ENCODE data around the gene PIR. TPM values are rescaled to one million over a fixed set of nuclear protein-coding genes. Genes with fewer than 3 reads are reported as not detected.
A peak's percentile ranks its signal among the peaks of the same experiment; 100 is the strongest.

Gene PIR
- total RNA-seq, 1 experiment from 2014 or later: 8.2 TPM

- H3K4me1 Mint-ChIP-seq (ENCODE audit: insufficient read depth, unreplicated experiment): peaks cover 7% of the 10 kb centered on the region
- no peaks in the 10 kb centered on the region for H3K36me3 Mint-ChIP-seq (ENCODE audit: insufficient read depth, unreplicated experiment)
- H3K27me3 Mint-ChIP-seq (ENCODE audit: insufficient read depth, unreplicated experiment): peaks cover 11% of the 10 kb centered on the region
- H3K27ac Mint-ChIP-seq (ENCODE audit: low read depth, unreplicated experiment): no peak overlapping the region
- intact Hi-C loops (cut with micrococcal nuclease): no loop called here
- no peak for TF ChIP-seq CTCF (IDR thresholded peaks at IDR 0.05; ENCODE audit: unreplicated experiment)
- CTCF ChIA-PET: interaction anchor here (0.8 to 7.4 kb wide), 11 partner anchors 10 to 166 kb away, joined by 3 to 353 read pairs (median 6); partner anchors contain the start of genes PIR and VEGFD
- no TSS peak for BruUV-seq (replicated peaks)
- peak; percentile 16 for DNase-seq (ENCODE audit: unreplicated experiment)
- no peak overlapping the region for H3K4me3 Mint-ChIP-seq (ENCODE audit: unreplicated experiment)
- POLR2A ChIA-PET: interaction anchor here (0.6 to 0.8 kb wide), 3 partner anchors 94 to 136 kb away, joined by 3 to 4 read pairs (median 3); no protein-coding TSS in a partner anchor
- no peaks in the 10 kb centered on the region for H3K9me3 Mint-ChIP-seq (ENCODE audit: unreplicated experiment)
Observed at GRCh38 chrX:15465896-15466651, 27.1 kb downstream of the PIR start.

GRCh38 chrX:15465347-15465746 lies 27.8 kb downstream of the PIR start:
- H3K9me3 Mint-ChIP-seq (ENCODE audit: unreplicated experiment): no peaks in the 10 kb centered on the region
- no peak overlapping the region for H3K4me3 Mint-ChIP-seq (ENCODE audit: unreplicated experiment)
- peaks cover 6% of the 10 kb centered on the region for H3K4me1 Mint-ChIP-seq (ENCODE audit: insufficient read depth, unreplicated experiment)
- peaks cover 11% of the 10 kb centered on the region for H3K27me3 Mint-ChIP-seq (ENCODE audit: insufficient read depth, unreplicated experiment)
- intact Hi-C loops (cut with micrococcal nuclease): no loop called here
- DNase-seq (ENCODE audit: unreplicated experiment): peak; percentile 50
- ChIA-PET CTCF (interaction anchor here (4.2 to 6.8 kb wide), 2 partner anchors 117 to 166 kb away, joined by 37 to 353 read pairs; no protein-coding TSS in a partner anchor), POLR2A (interaction anchor here (0.8 kb wide), 1 partner anchor 93 kb away, joined by 4 read pairs; no protein-coding TSS in a partner anchor)
- BruUV-seq (replicated peaks): no TSS peak
- no peak overlapping the region for H3K27ac Mint-ChIP-seq (ENCODE audit: low read depth, unreplicated experiment)
- no peak for TF ChIP-seq CTCF (IDR thresholded peaks at IDR 0.05; ENCODE audit: unreplicated experiment)
- no peaks in the 10 kb centered on the region for H3K36me3 Mint-ChIP-seq (ENCODE audit: insufficient read depth, unreplicated experiment)

- Mint-ChIP-seq H3K27me3 (ENCODE audit: insufficient read depth, unreplicated experiment) (peaks cover 11% of the 10 kb centered on the region), H3K9me3 (ENCODE audit: unreplicated experiment) (no peaks in the 10 kb centered on the region), H3K27ac (ENCODE audit: low read depth, unreplicated experiment) (no peak overlapping the region), H3K4me1 (ENCODE audit: insufficient read depth, unreplicated experiment) (peaks cover 6% of the 10 kb centered on the region), H3K36me3 (ENCODE audit: insufficient read depth, unreplicated experiment) (no peaks in the 10 kb centered on the region), H3K4me3 (ENCODE audit: unreplicated experiment) (no peak overlapping the region)
- DNase-seq (ENCODE audit: unreplicated experiment): no peak
- BruUV-seq (replicated peaks): no TSS peak
- POLR2A ChIA-PET: interaction anchor here (0.7 to 1.1 kb wide), 4 partner anchors 11 to 164 kb away, joined by 3 to 5 read pairs (median 4); no protein-coding TSS in a partner anchor
- intact Hi-C loops (cut with micrococcal nuclease): no loop called here
- TF ChIP-seq CTCF (IDR thresholded peaks at IDR 0.05; ENCODE audit: unreplicated experiment): no peak
- CTCF ChIA-PET: interaction anchor here (0.6 to 6.8 kb wide), 3 partner anchors 115 to 164 kb away, joined by 3 to 353 read pairs (median 3); no protein-coding TSS in a partner anchor
Observed at GRCh38 chrX:15464704-15465103, 28.4 kb downstream of the PIR start.

GRCh38 chrX:15451913-15452312 lies 41.2 kb downstream of the PIR start:
- Mint-ChIP-seq H3K4me1 (ENCODE audit: insufficient read depth, unreplicated experiment) (no peaks in the 10 kb centered on the region), H3K9me3 (ENCODE audit: unreplicated experiment) (no peaks in the 10 kb centered on the region), H3K27ac (ENCODE audit: low read depth, unreplicated experiment) (no peak overlapping the region), H3K27me3 (ENCODE audit: insufficient read depth, unreplicated experiment) (peaks cover 18% of the 10 kb centered on the region), H3K4me3 (ENCODE audit: unreplicated experiment) (no peak overlapping the region), H3K36me3 (ENCODE audit: insufficient read depth, unreplicated experiment) (no peaks in the 10 kb centered on the region)
- no peak for TF ChIP-seq CTCF (IDR thresholded peaks at IDR 0.05; ENCODE audit: unreplicated experiment)
- intact Hi-C loops (cut with micrococcal nuclease): no loop called here
- POLR2A ChIA-PET: interaction anchor here (0.6 to 1.6 kb wide), 4 partner anchors 23 to 152 kb away, joined by 3 to 8 read pairs (median 4); no protein-coding TSS in a partner anchor
- peak; percentile 23 for DNase-seq (ENCODE audit: unreplicated experiment)
- CTCF ChIA-PET: interaction anchor here (0.8 to 6.3 kb wide), 5 partner anchors 16 to 113 kb away, joined by 3 to 38 read pairs (median 5); no protein-coding TSS in a partner anchor
- no TSS peak for BruUV-seq (replicated peaks)

Data from MCF 10A (cell line).